ENCODE measurements around the gene PSMD14. TPM values are rescaled to one million over a fixed set of nuclear protein-coding genes. Genes with fewer than 3 reads are reported as not detected.

The PSMD14 gene
- total and polyA plus RNA-seq, 2 donors (not counting 1 experiment from before 2014, with no cell fraction given) = 69.2 to 87.5 TPM

DNA sequence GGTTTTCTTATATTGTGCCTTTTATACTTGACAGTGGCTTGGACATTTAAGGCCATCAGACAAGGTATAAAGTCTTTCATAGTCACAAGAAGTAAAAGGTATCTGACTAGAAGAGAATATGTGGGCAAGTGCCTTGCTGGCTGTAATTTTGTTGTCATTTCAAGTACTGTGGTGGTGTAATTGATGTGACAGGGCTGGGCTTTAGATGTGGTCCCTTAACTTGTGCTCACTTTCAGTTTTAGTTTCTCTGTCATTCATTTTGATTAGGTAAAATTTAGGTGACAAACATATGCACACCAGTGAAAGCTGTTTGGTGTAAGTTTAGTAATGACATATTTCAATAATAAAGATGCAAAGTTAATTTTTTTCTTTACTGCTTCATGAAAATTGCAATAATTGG lies 76.6 kb downstream of the PSMD14 start:
- H3K79me2 ChIP-seq (ENCODE audit: control insufficient read depth, insufficient read depth, low read length) = no peaks in the 10 kb centered on the region
- H4K20me1 ChIP-seq (ENCODE audit: control insufficient read depth, extremely low read depth, insufficient read depth, low read length) = no peaks in the 10 kb centered on the region
- H3K27me3 ChIP-seq (ENCODE audit: control insufficient read depth, insufficient read depth, low read length) = no peaks in the 10 kb centered on the region
- no peak for TF ChIP-seq EZH2 (IDR thresholded peaks at IDR 0.05; ENCODE audit: low read length, missing control alignments)
- TF ChIP-seq CTCF (conservative IDR thresholded peaks at IDR 0.05 in 1 of 2, IDR thresholded peaks at IDR 0.05 in 1 of 2; ENCODE audit: low read depth in 1 of 2, low read length in 2 of 2) = no peak
- DNase-seq (ENCODE audit: low read depth in 2 of 2) = no peak
- H3K4me1 ChIP-seq (ENCODE audit: control insufficient read depth, extremely low read depth, insufficient read depth, low read length) = no peaks in the 10 kb centered on the region
- no peak overlapping the region for H3K9ac ChIP-seq (ENCODE audit: insufficient read depth, low read length)
- H3K27ac ChIP-seq (ENCODE audit: insufficient read depth, low read length) = no peak overlapping the region
- no peak overlapping the region for H3K4me2 ChIP-seq (ENCODE audit: extremely low read depth, insufficient read depth, low read length)
- no peak overlapping the region for H3K4me3 ChIP-seq (replicated peaks in 1 of 4; ENCODE audit: control extremely low read depth in 1 of 4, insufficient read depth in 1 of 4, low read depth in 3 of 4, low read length in 4 of 4)
- H2AFZ ChIP-seq (ENCODE audit: low read length) = no peak overlapping the region
- no peaks in the 10 kb centered on the region for H3K9me3 ChIP-seq (ENCODE audit: control insufficient read depth, insufficient read depth, low read depth, low read length)
- no peaks in the 10 kb centered on the region for H3K36me3 ChIP-seq (ENCODE audit: control insufficient read depth, insufficient read depth, low read length)

DNA sequence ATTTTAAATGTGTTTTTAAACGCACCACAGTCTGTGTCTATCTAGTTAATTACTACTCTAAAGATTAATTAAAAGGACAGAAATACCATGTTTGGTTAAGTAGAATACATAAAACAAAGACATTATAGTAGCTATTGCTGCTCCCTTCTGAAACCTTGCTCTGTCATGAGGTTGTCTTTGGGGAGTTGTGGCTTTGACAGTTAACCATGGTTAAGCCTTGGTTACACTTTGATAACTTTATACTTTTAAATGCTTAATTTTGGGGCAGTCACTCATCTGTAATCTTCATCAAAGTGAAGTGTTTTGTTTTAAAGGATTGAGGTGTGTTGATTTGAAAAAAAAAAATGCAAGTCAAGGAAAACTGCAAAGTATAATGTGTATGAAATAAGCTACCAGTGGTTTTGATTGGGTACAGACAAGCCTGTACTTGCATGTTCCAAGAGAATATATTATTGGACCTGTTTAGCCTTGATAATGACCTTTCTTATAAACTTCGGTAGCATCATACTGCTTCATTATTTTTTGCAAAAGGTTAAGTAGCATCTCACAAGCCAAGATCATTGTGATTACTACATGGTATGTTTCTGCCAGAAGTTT lies 78.1 kb downstream of the PSMD14 start:
- no peaks in the 10 kb centered on the region for H3K79me2 ChIP-seq (ENCODE audit: control insufficient read depth, insufficient read depth, low read length)
- no peaks in the 10 kb centered on the region for H3K27me3 ChIP-seq (ENCODE audit: control insufficient read depth, insufficient read depth, low read length)
- H2AFZ ChIP-seq (ENCODE audit: low read length) = no peak overlapping the region
- no peaks in the 10 kb centered on the region for H4K20me1 ChIP-seq (ENCODE audit: control insufficient read depth, extremely low read depth, insufficient read depth, low read length)
- H3K9me3 ChIP-seq (ENCODE audit: control insufficient read depth, insufficient read depth, low read depth, low read length) = no peaks in the 10 kb centered on the region
- no peak overlapping the region for H3K4me2 ChIP-seq (ENCODE audit: extremely low read depth, insufficient read depth, low read length)
- H3K4me3 ChIP-seq (replicated peaks in 1 of 4; ENCODE audit: control extremely low read depth in 1 of 4, insufficient read depth in 1 of 4, low read depth in 3 of 4, low read length in 4 of 4) = no peak overlapping the region
- no peaks in the 10 kb centered on the region for H3K4me1 ChIP-seq (ENCODE audit: control insufficient read depth, extremely low read depth, insufficient read depth, low read length)
- no peak overlapping the region for H3K27ac ChIP-seq (ENCODE audit: insufficient read depth, low read length)
- no peak for DNase-seq (ENCODE audit: low read depth in 2 of 2)
- no peaks in the 10 kb centered on the region for H3K36me3 ChIP-seq (ENCODE audit: control insufficient read depth, insufficient read depth, low read length)
- TF ChIP-seq CTCF (conservative IDR thresholded peaks at IDR 0.05 in 1 of 2, IDR thresholded peaks at IDR 0.05 in 1 of 2; ENCODE audit: low read depth in 1 of 2, low read length in 2 of 2) (no peak), EZH2 (IDR thresholded peaks at IDR 0.05; ENCODE audit: low read length, missing control alignments) (no peak)
- H3K9ac ChIP-seq (ENCODE audit: insufficient read depth, low read length) = no peak overlapping the region

GRCh38 chr2:161388146-161388779 lies 80.0 kb downstream of the PSMD14 start:
- peaks cover 2% of the 10 kb centered on the region for H3K36me3 ChIP-seq (ENCODE audit: control insufficient read depth, insufficient read depth, low read length)
- DNase-seq (ENCODE audit: low read depth in 2 of 2) = no peak
- no peak overlapping the region for H3K4me2 ChIP-seq (ENCODE audit: extremely low read depth, insufficient read depth, low read length)
- no peak for TF ChIP-seq CTCF (conservative IDR thresholded peaks at IDR 0.05 in 1 of 2, IDR thresholded peaks at IDR 0.05 in 1 of 2; ENCODE audit: low read depth in 1 of 2, low read length in 2 of 2)
- no peak for TF ChIP-seq EZH2 (IDR thresholded peaks at IDR 0.05; ENCODE audit: low read length, missing control alignments)
- no peak overlapping the region for H3K9ac ChIP-seq (ENCODE audit: insufficient read depth, low read length)
- no peaks in the 10 kb centered on the region for H3K27me3 ChIP-seq (ENCODE audit: control insufficient read depth, insufficient read depth, low read length)
- H3K79me2 ChIP-seq (ENCODE audit: control insufficient read depth, insufficient read depth, low read length) = no peaks in the 10 kb centered on the region
- no peaks in the 10 kb centered on the region for H3K9me3 ChIP-seq (ENCODE audit: control insufficient read depth, insufficient read depth, low read depth, low read length)
- no peak overlapping the region for H3K27ac ChIP-seq (ENCODE audit: insufficient read depth, low read length)
- H3K4me3 ChIP-seq (replicated peaks in 1 of 4; ENCODE audit: control extremely low read depth in 1 of 4, insufficient read depth in 1 of 4, low read depth in 3 of 4, low read length in 4 of 4) = no peak overlapping the region
- no peaks in the 10 kb centered on the region for H4K20me1 ChIP-seq (ENCODE audit: control insufficient read depth, extremely low read depth, insufficient read depth, low read length)
- no peaks in the 10 kb centered on the region for H3K4me1 ChIP-seq (ENCODE audit: control insufficient read depth, extremely low read depth, insufficient read depth, low read length)
- no peak overlapping the region for H2AFZ ChIP-seq (ENCODE audit: low read length)

Data from fibroblast of lung (primary cell).